SKM-1 treated with dmso at 0.1 percent for 144 hours (cell line): ENCODE data around the gene KRTAP10-9.
"Not testable (repeated sequence)": the region's sequence is repeated elsewhere in the genome, so short reads cannot be mapped to it uniquely, and the experiment has no call there.

Source experiments
- DNase-seq: peaks from one replicate; lab custom pipeline; 2025; ENCODE audit not compliant: unreplicated experiment; lab: John Stamatoyannopoulos, UW

The KRTAP10-9 gene

DNA sequence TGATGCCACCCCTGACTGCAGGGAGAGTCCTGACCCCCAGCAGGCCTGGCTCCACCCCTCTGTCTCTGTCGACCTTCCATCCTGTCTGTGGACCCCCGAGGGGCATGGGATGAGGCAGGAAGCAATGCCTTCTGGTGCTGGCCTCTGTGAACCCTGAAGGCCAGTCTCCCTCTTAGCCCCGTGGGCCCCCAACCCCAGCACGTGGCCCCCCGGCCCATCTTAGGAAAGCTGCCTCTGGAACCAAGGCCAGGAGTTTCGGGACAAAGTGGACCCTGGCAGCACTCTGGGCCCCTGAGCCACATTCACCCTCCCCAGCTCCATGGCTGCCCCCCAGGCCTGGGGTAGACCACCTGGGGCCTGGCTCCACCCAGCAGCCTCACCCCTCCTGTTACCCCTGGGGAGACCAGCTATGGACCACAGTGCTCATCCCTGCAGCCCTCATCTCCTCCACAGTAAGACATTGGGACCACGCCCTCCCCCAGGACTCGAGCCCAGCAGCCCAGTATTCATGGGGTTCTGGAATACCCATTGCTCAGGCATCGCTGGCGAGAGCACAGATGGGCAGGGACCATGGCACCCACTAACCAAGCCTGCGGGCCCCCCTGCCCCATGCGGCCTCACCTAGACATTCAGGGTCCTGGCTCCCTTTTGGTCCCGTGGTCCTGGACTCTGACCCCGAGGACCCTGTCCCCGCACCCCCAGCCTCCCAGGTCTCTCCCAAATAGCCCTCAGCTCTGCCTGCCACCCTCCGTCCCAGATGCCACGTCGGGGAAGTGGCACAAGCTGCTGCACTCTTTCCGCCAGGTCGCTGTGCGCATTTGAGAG, 11.8 kb downstream of the KRTAP10-9 start:
- DNase-seq = not testable (repeated sequence)

DNA sequence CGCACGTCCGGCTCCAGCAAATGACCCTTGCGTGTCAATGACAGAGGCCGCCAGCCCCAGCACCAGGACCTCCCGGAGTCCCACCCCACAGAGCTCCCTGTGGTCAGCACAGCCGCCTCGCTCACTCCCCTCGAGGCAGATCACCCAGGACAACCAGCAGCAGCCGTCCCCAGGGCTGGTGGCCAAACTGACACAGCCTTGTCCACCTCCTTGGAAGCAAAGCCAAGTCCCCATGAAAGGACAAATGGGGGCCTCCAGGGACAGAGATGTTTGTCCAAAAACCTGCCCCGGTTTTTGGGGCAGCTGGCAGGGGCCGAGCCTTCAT, 12.4 kb downstream of the KRTAP10-9 start:
- DNase-seq = no peak

DNA sequence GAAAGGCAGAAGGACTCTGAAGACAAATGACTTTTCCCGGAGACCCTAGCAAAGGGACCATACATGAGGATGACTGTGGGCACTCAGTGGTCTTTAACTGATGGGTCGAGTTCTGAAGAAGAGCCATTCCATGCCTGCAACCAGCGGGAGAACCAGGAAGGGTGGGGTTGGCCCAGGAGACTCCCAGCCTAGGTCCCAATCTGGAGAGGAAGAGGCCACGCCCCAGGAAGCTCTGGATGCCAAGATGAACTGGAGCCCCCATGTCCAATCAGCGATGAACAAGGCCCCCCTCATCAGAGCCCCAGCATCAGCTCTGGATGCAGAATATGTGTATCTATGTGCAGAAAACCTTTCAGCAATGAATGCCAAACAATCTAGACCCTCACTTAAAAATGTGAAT, 13.9 kb downstream of the KRTAP10-9 start:
- DNase-seq = no peak

DNA sequence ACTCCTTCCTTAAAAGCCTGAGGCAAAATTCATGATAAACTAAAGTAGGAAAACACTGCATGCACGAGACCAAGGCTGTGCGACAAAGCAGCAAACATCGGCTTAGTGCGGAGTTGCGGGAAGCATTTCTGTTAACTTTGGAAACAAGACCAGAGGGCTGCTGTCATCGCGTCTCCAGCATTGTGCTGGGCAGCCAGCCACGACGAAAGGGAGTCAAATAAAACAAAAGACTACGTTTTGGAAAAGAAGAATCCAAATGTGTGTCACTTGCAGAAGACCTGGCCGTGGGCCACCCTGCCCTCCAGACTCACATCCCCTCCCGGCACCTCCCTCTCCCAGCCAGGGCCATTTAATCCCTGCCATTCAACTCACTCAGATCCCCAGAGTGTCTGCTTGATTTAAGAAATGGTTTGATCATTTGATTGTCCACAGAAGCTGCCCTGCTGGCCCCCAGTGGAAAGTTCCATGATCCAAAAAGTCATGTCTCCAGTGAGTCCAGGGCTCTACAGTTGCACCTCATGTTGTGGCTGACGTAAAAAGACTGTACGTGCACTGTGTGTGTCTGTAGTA, 16.9 kb downstream of the KRTAP10-9 start:
- DNase-seq = no peak

DNA sequence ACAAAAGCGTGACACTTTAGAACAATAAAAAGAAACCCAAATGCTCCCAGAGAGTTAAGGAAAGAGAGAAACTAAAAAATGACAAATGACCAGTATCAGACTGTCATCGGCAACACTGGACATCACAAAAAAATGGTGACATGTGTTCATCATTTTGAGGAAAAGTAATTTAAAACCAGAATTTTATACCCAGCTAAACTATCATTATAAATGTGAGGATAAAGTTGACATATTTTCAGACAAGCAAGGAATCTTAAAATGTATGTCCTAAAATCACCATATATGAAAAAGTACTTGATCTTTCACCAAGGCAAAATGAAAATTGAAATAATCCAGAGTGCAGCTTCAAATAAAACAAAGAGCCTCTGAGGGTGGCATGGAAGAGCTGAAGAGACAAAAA, 18.0 kb downstream of the KRTAP10-9 start:
- DNase-seq = no peak

DNA sequence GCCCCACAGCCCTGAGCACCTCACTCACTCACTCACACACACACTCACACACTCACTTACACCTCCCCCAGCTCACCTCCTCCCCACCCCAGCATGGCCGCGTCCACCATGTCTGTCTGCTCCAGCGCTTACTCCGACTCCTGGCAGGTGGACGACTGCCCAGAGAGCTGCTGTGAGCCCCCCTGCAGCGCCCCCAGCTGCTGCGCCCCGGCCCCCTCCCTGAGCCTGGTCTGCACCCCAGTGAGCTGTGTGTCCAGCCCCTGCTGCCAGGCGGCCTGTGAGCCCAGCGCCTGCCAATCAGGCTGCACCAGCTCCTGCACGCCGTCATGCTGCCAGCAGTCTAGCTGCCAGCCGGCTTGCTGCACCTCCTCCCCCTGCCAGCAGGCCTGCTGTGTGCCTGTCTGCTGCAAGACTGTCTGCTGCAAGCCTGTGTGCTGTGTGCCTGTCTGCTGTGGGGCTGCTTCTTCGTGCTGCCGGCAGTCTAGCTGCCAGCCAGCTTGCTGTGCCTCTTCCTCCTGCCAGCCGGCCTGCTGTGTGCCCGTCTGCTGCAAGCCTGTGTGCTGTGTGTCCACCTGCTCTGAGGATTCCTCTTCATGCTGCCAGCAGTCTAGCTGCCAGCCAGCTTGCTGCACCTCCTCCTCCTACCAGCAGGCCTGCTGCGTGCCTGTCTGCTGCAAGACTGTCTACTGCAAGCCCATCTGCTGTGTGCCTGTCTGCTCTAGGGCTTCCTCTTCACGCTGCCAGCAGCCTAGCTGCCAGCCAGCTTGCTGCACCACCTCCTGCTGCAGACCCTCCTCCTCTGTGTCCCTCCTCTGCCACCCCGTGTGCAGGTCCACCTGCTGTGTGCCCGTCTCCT, 19.7 kb downstream of the KRTAP10-9 start, which contains the start of gene KRTAP10-11:
Gene KRTAP10-11 (plus strand): TSS at position 49 of the 856 bp plus-strand sequence. CDS start 45 bp downstream, at position 94.
- not testable (repeated sequence) for DNase-seq

DNA sequence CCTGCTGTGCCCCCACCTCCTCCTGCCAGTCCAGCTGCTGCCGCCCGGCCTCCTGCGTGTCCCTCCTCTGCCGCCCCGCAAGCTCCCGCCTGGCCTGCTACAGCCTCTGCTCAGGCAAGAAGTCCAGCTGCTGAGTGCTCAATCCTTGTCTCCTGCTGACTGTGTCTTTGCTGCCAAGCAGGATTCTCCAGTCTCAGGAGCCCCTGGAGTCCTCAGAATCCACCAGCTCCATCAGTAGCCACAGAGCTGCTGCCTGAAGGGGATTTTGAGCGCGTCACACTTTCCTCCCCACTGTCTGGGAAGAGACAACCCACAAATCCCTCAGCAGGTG, 20.3 kb downstream of the KRTAP10-9 start:
- no peak for DNase-seq

DNA sequence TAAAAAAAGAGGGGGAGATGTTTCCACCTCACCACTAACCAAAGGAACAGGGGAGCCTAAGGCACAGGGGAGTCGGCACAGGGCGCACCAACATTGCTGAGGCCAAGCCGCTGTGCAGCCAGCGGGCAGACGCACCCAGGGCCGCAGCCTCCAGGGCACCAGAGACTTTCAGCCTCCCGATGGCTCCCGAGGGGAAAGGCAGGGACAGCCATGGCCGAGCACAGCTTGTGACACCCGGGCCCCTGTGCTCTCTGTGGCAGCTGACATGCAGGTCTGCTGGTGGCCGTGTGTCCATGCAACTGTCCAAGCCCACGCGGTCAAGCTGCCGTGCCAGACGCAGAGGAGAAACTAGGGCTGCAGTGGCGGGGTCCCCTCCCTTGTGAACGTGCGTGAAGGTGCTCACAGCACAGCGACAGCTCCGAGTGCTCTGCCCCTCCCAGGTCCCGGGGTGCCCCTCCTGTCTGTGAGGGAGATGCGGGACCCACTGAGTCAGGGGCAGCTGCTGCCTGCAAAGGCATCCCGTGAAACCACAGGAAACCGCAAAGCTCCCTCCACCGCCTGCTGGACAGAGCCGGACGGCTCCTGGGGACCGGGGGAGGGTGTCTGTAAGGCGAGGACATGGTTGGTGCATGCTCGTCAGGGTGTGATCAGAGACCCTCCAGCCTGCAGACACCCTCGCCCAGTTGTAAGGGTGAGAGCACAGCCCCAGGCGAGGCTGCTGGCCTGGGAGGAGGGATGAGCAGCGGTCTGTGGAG, 21.8 kb downstream of the KRTAP10-9 start:
- DNase-seq = no peak

DNA sequence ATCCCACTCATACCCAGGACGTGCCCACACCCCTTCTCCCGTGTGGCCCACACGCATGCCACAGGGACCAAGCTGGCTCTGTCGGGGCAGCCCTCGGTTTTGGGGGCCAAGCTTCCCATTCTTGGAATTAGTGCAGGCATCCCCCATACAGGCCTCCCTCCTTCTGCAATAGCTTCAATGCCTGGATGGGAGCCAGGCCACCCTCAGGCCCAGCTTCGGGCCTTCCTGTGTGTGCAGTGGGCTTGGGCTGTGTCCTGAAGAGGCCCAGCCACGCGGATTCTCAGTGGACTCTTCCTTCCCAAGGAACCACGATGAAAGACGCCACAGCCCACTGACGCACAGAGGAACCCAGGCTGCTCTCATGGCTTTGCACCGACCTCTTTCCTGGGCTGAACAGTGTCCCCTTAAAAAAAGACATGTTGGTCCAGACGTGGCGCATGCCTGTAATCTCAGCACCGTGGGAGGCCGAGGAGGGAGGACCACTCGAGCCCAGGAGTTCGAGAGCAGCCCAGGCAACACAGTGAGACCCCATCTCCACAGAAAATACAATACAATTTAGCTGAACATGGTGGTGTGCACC, 22.7 kb downstream of the KRTAP10-9 start:
- no peak for DNase-seq

DNA sequence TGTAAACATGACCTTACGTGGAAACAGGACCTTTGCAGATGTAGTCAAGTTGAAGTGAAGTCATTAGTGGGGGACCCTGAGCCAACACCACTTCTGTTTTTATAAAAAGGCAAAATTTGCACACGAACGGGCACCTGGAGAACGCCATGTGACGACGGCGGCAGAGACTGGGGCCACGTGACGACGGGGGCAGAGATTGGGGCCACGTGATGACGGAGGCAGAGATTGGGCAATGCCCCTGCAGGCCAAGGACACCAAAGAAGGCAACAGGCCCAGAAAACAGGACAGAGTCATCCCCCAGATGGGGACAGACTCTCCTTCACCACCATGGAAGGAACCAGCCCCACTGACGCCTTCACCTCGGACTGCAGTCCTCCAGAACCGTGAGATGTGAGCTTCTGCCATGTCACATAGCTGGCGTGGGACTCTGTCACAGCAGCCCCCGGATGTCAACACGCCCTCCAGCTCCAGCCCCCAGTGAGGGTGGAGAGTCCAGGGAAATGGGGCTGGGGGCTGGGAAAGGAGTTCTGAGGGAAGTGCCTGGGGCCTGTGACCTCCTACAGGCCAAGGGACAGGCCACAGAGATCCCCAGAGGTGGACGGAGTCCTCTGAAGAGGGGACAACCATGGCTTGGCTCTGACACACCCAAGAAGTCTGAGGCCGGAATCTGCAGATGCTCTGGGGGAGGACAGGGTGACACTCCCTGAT, 23.5 kb downstream of the KRTAP10-9 start:
- DNase-seq = no peak

DNA sequence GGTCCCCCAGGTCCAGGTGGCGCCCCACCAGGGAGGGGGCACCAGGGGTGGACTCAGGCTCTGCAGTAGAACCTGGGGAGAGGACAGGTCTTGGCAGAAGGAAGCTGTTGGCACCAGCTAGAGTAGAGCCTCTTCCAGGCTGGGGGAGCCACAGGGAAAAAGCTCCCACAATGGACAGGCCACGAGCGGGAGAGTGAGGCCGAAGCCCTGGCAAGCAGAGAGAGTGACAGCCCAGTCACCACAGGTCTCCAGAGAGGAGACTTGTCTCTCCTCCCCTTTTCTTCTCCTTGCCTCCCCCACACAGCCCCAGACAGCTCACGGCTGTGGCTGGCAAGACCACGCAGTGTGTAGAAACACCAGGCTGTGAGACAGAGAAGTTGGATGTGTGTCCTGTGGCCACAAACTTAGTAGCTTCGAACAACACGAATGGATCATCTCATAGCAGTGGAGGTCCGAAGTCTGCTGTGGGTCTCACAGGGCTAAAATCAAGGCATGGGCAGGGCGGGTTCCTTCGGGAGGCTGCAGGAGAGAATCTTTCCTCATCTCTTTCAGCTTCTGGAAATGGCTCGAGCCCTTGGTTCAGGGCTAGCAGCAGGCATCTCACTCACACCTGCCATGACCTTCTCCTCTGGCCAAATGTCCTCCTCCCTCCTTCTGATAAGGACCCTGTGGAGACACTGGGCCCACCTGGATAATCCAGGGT, 24.2 kb downstream of the KRTAP10-9 start:
- DNase-seq = no peak

DNA sequence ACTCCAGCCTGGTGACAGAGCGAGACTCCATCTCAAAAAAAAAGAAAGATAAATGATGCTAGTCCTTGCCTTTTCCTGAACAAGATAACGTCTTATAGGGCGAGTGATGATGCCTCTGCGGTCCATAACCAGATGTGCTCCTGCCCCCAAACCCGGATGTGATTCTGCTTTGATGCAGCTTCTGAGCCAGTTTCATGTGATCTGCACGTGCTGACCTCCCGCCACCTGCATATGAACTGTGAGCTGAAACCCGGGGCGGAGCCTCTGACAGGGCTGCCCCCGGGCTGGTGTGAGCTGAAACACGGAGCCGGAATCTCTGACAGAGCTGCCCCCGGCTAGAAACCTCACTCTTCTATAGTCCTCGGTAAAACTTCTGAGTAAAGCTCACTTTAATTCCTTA, 26.2 kb downstream of the KRTAP10-9 start:
- DNase-seq = no peak

DNA sequence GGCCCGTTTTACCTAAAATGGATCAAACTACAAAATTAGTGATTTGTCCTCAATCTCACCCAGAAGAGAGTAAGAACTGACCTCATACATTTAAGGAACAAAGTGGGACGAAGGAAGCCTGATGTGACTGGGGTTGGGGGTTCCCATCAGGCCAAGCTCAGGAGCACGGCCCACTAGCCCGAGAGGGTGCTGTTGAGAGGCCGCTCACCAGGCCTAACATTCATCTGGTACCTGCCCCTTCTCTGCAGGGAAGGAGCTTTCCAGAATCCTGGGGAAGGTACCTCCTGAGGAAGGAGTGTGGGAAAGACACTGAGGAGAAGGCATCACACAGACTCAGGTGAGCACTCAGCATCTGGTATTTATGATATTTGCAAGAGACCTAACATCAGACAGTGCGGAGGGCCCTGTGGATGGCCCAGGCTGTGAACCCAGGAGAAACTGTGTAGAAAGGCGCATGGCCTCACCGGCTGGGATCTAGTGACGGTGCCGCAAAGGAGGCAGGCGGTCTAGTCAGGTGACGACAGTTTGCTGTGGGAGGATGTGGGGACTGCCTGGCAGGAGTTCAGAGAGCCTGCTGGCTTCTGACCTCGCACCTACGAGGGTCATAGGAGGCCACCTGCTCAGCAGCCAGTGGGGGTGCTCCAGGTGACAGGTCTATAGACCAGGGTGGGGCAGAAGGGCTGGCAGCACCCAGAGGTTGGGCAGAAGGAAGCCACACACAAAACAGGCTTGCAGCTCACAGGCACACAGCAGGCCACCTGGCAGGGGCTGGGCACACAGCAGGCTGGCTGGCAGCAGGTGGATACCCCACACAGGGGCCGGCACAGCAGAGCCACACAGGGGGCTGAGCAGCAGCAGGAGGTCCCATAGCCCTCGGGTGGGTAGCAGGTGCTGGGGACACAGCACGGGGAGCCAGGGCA, 27.0 kb downstream of the KRTAP10-9 start:
- DNase-seq = no peak

DNA sequence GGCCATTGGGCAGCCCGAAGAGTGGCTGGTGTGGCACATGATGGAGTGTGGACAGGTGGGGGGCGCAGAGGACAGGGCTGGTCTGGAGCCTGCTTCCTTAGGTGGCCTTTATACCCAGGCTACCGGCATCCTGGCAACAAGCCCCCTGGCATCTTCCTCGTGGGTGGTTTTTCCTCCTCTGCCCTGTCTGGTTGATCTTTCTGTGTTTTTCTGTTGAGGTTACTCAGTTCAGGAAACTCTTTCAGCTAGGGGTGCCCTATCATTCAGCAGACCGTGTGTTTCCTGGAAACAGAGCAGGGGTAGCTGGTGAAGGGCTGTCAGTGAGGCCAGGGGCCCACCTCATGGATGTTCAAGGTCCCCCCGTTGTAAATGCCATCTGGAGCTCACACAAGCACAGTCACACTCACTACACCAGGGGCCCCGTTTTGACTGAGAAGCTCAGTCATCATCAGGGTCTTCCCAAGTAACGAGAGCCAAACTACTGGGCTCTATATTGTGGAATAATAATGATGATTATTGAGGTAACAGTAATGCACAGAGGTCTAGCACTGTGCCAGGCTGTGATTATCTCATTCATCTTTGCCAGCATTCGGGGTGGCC, 27.8 kb downstream of the KRTAP10-9 start, which contains the start of gene KRTAP12-4:
Gene KRTAP12-4 (minus strand): TSS at position 84 of the 600 bp plus-strand sequence. CDS start 45 bp downstream, at position 39.
- no peak for DNase-seq

DNA sequence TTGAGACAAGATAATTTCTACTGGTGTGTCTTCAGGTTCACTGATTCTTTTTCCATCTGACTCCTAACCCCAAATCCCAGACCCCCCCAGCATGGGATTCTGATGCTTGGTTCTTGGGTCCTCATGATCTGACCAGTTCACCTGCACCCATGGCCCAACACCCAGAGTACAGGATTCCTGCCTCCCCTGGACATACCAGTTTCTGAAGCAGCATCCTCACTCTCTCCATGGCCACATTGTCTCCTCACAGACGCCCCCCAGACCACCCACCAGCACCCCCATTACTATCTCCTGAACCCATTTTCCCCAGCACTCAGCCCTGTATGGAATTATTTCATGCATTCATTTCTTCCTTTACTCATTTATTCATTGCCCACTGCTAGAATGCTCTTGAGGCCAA, 30.0 kb downstream of the KRTAP10-9 start:
- no peak for DNase-seq

DNA sequence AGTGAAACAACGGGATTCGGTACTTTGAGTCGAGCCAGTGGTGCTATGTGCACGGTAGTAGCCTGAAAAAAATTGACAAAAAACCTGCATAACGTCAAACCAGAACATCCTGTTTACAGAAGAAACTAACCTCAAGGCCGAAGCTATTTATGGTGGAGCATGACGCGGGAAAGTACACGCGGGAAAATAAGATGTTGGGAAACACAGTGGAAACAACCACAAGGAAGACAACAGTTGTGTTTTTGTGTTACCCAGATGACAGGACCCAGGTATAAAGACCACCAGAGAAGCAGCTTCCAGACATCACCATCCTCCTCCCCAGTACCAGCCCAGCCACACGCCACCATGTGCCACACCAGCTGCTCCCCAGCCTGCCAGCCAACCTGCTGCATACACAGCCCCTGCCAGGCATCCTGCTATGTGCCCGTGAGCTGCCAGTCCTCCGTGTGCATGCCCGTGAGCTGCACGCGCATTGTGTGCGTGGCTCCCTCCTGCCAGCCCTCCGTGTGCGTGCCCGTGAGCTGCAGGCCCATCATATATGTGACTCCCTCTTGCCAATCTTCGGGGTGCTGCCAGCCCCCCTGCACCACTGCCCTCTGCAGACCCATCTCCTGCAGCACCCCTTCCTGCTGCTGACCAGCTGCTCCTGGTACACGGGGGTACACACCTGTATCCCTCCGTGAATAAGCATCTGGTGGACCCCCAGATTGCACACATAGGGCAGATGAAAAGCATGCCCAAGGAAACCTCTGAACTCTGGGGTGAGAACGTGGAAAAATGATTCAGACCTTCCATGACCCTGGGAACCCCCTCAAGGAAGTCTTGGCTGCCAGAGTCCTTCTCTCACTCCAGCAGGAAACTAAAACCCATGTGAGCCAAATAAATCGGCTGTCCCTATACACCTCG, 31.0 kb downstream of the KRTAP10-9 start, which contains the start of gene KRTAP12-3:
Gene KRTAP12-3 (plus strand): TSS at position 298 of the 906 bp plus-strand sequence. CDS start 48 bp downstream, at position 346.
- no peak for DNase-seq

DNA sequence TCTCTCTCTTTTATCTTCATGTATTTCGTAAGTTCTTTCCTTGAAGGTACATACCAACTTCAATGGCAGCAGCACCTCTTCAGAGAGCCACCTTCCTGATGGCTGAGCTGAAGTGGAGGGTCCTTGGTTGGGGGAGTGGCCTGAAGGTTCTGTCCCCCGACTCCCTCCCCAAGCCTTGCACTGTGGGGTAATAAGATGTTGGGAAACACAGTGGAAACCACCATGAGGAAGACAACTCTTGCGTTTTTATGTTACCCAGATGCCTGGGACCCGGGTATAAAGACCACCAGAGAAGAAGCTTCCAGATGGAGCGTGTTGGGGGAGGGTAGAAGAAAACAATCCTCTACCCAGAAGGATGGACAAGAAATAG, 31.6 kb downstream of the KRTAP10-9 start:
- DNase-seq = no peak
